K562 (cell line): ENCODE results near the gene PPP1CA. TPM values are rescaled to one million over a fixed set of nuclear protein-coding genes. Genes with fewer than 3 reads are reported as not detected.

Experiments
- ATAC-seq: fragments of 200-7000 bp; cut with Tn5 transposase; 3 replicates; pipeline ENCODE4 v1.9.1; 2020; ENCODE audit warnings: moderate library complexity
- BruUV-seq: library from RNA; stranded (reverse); fragments of 400-500 nt; replicated peaks from 2 replicates; lab custom pipeline; 2021; lab: Mats Ljungman, UMichigan
- CTCF ChIA-PET: fragments of 300-600 bp; formaldehyde crosslinking; extraction: SDS; loops from one replicate; lab custom pipeline; 2021; ENCODE audit warnings: low intra/inter-chr PET ratio; lab: Yijun Ruan, JAX
- POLR2A ChIA-PET: fragments of 300-600, 350-650 bp; sonication (Branson Sonifier 250); formaldehyde crosslinking; extraction: SDS; loops from one replicate; lab custom pipeline; 2021; ENCODE audit warnings: antibody characterized with exemption, inconsistent platforms; lab: Yijun Ruan, JAX
- DNase-seq, 4 experiments: peaks; one replicate each; pipeline versions ENCODE4 v3.0.0 to v3.0.0-alpha.2; 2011 to 2018; ENCODE audit warnings: low spot score in 3 of 4, mixed read lengths in 3 of 4; ENCODE audit errors: extremely low read depth in 1 of 4
- FAIRE-seq: peaks from 2 replicates; lab custom pipeline; 2011; peaks lifted over from hg19 to GRCh38; lab: Jason Lieb, UNC
- H2AFZ ChIP-seq: 2 replicates; pipeline ENCODE4 v1.6.0; 2011; ENCODE audit warnings: low read depth, low read length, control low read depth, inconsistent platforms
- H3K27ac ChIP-seq: fragments of 200-600 bp; 3 replicates; pipeline ENCODE4 v1.8.0; 2011; ENCODE audit warnings: low read depth, mild to moderate bottlenecking, control low read depth, inconsistent platforms, low read length, moderate library complexity, mixed read lengths; ENCODE audit errors: extremely low read depth
- H3K27me3 ChIP-seq, 2 experiments: fragments of 300-600 bp in 1 of 2; 2 replicates in 1 of 2; 3 replicates in 1 of 2; pipeline versions ENCODE4 v1.6.0 to v1.8.0; 2011; ENCODE audit warnings: inconsistent platforms in 2 of 2, low read length in 2 of 2, mild to moderate bottlenecking in 1 of 2, mixed read lengths in 1 of 2, moderate library complexity in 1 of 2; ENCODE audit not compliant: control insufficient read depth in 2 of 2, insufficient read depth in 2 of 2
- H3K36me3 ChIP-seq: fragments of 300-600 bp; 3 replicates; pipeline ENCODE4 v1.8.0; 2011; ENCODE audit warnings: mild to moderate bottlenecking, low read length, inconsistent platforms; ENCODE audit not compliant: control insufficient read depth, insufficient read depth
- H3K4me1 ChIP-seq, 2 experiments: fragments of 200-600 bp in 1 of 2; replicated peaks in 1 of 2; 2 replicates in 1 of 2; 3 replicates in 1 of 2; pipeline versions ENCODE4 v1.5.1 to v1.8.0; 2011; ENCODE audit warnings: inconsistent platforms in 2 of 2, low read length in 2 of 2, mild to moderate bottlenecking in 1 of 2, mixed read lengths in 1 of 2, moderate library complexity in 1 of 2; ENCODE audit not compliant: control insufficient read depth in 2 of 2, insufficient read depth in 2 of 2
- H3K4me2 ChIP-seq: 2 replicates; pipeline ENCODE4 v1.6.1; 2011; ENCODE audit warnings: low read length, control low read depth, inconsistent platforms, mixed read lengths; ENCODE audit not compliant: insufficient read depth
- H3K4me3 ChIP-seq: fragments of 200-600 bp; sonication (generic), shearing (Covaris generic); 2 replicates; pipeline ENCODE4 v1.5.1; 2016; ENCODE audit warnings: control low read depth, inconsistent platforms
- H3K79me2 ChIP-seq: fragments of 200-600 bp; 3 replicates; pipeline ENCODE4 v1.8.0; 2011; ENCODE audit warnings: low read length, inconsistent platforms; ENCODE audit not compliant: control insufficient read depth, insufficient read depth
- H3K9ac ChIP-seq, 2 experiments: 2 replicates each; pipeline versions ENCODE4 v1.6.0 to v1.6.1; 2011; ENCODE audit warnings: low read depth in 2 of 2, low read length in 2 of 2, control low read depth in 1 of 2, inconsistent platforms in 1 of 2, mild to moderate bottlenecking in 1 of 2, mixed read lengths in 1 of 2; ENCODE audit not compliant: insufficient read depth in 1 of 2
- H3K9me1 ChIP-seq: one replicate; pipeline ENCODE4 v1.6.0; 2011; ENCODE audit warnings: inconsistent platforms, mild to moderate bottlenecking, low read length, moderate library complexity; ENCODE audit not compliant: control insufficient read depth, insufficient read depth
- H3K9me3 ChIP-seq: replicated peaks from 2 replicates; pipeline ENCODE4 v1.5.1; 2011; ENCODE audit warnings: low read depth, low read length, inconsistent platforms; ENCODE audit not compliant: control insufficient read depth, insufficient read depth
- H4K20me1 ChIP-seq: replicated peaks from 2 replicates; pipeline ENCODE4 v1.6.1; 2011; ENCODE audit warnings: low read length, inconsistent platforms, mixed read lengths; ENCODE audit not compliant: control insufficient read depth, insufficient read depth
- ATF4 ChIP-seq: fragments of 450-650 bp; formaldehyde crosslinking; IDR thresholded peaks from 2 replicates; pipeline ENCODE4 v1.4.0; 2022; ENCODE audit warnings: mild to moderate bottlenecking, moderate library complexity
- DLX4 ChIP-seq: fragments of 250-450 bp; sonication (Bioruptor Pico); IDR thresholded peaks from 2 replicates; pipeline ENCODE4 v1.6.1; 2021; ENCODE audit warnings: mild to moderate bottlenecking
- EP400 ChIP-seq: fragments of 450-650 bp; IDR thresholded peaks from 2 replicates; pipeline ENCODE4 v1.6.1; 2017; ENCODE audit warnings: antibody characterized with exemption, mild to moderate bottlenecking, moderate library complexity
- IRF1 ChIP-seq: sonication (generic); formaldehyde crosslinking; IDR thresholded peaks from 2 replicates; pipeline ENCODE4 v1.8.0; 2022; ENCODE audit warnings: missing genetic modification reagents, mild to moderate bottlenecking, borderline replicate concordance
- NONO ChIP-seq, 2 experiments: fragments of 200-400 bp in 1 of 2; fragments of 450-650 bp in 1 of 2; formaldehyde crosslinking in 1 of 2; IDR thresholded peaks; 2 replicates each; pipeline ENCODE4 v1.6.1; 2017; ENCODE audit warnings: low read depth in 2 of 2, mild to moderate bottlenecking in 2 of 2, moderate library complexity in 2 of 2, low read length in 1 of 2
- PHF21A ChIP-seq: fragments of 450-650 bp; IDR thresholded peaks from 2 replicates; pipeline ENCODE4 v1.6.1; 2017; ENCODE audit warnings: low read depth, borderline replicate concordance
- PRMT5 ChIP-seq: sonication (generic); formaldehyde crosslinking; IDR thresholded peaks from 2 replicates; pipeline ENCODE4 v1.5.0; 2020; ENCODE audit warnings: missing genetic modification reagents
- TCF7L2 ChIP-seq: fragments of 150-350 bp; IDR thresholded peaks from 2 replicates; pipeline ENCODE4 v1.6.1; 2016; ENCODE audit warnings: low read depth, mild to moderate bottlenecking, low read length, moderate library complexity
- XRCC3 ChIP-seq: fragments of 450-650 bp; IDR thresholded peaks from 2 replicates; pipeline ENCODE4 v1.6.1; 2017; ENCODE audit warnings: mild to moderate bottlenecking, moderate library complexity
- ZNF224 ChIP-seq: sonication (generic); formaldehyde crosslinking; IDR thresholded peaks from 2 replicates; pipeline ENCODE4 v1.8.0; 2022; ENCODE audit warnings: mild to moderate bottlenecking, missing genetic modification reagents
- ZNF395 ChIP-seq: fragments of 200-800 bp; sonication (Bioruptor generic); IDR thresholded peaks from 2 replicates; pipeline ENCODE4 v1.6.1; 2017; ENCODE audit warnings: missing genetic modification characterization, missing compliant biosample characterization
- ZNF785 ChIP-seq: fragments of 250-450 bp; sonication (Bioruptor Pico); IDR thresholded peaks from 2 replicates; pipeline ENCODE4 v1.4.0; 2020; ENCODE audit warnings: mild to moderate bottlenecking
- WGBS: fragments of 100-300 bp; shearing (Covaris generic); methylation state at CpG from one replicate; pipeline ENCODE4 v1.1.6; 2016; ENCODE audit warnings: low coverage, mixed read lengths; ENCODE audit not compliant: insufficient coverage; ENCODE audit errors: missing lambda C conversion rate; 5-methylcytosine and 5-hydroxymethylcytosine counted together
- in situ Hi-C: fragments of 300-500 bp; cut with MboI; formaldehyde crosslinking; loops from 4 replicates; pipeline ENCODE4 v1.15.0; 2018; ENCODE audit warnings: inconsistent platforms, mixed read lengths
- intact Hi-C: fragments of 100-400 bp; cut with micrococcal nuclease; formaldehyde crosslinking; loops from 2 replicates; pipeline ENCODE4 v1.14.2; 2022
- polyA plus RNA-seq, 8 experiments: library from polyadenylated mRNA; depleted of rRNA in 4 of 8; stranded (reverse) in 5 of 8; unstranded in 3 of 8; fragments of >200 nt; fragmentation: Nextera tagmentation in 2 of 8; fragmentation: Illumina TruSeq in 1 of 8; extraction: Ambion mirVana in 2 of 8; extraction: Trizol in 1 of 8; gene quantifications; 2 replicates each; pipeline versions ENCODE4 v1.2.1 to v1.2.3, GENCODE V29; 2011 to 2014; ENCODE audit warnings: inconsistent platforms in 1 of 8, missing spikeins in 1 of 8
- total RNA-seq, 7 experiments: library from RNA; depleted of rRNA in 6 of 7; stranded (reverse); fragments of >200 nt in 6 of 7; fragmentation: Illumina TruSeq in 2 of 7; extraction: Trizol in 2 of 7; gene quantifications; 2 replicates each; pipeline versions ENCODE4 v1.2.1 to v1.2.3, GENCODE V29; 2011 to 2021; ENCODE audit warnings: low replicate concordance in 1 of 7
- TF ChIP-seq, protein P1 (sequence below), 2 experiments: fragments of 250-450 bp in 1 of 2; fragments of 450-650 bp in 1 of 2; sonication (Bioruptor Pico) in 1 of 2; IDR thresholded peaks; 2 replicates each; pipeline versions ENCODE4 v1.6.1 to v1.8.0; 2016 to 2021; ENCODE audit warnings: mild to moderate bottlenecking in 2 of 2, moderate library complexity in 2 of 2, missing compliant biosample characterization in 1 of 2, missing genetic modification characterization in 1 of 2
- TF ChIP-seq, protein P2 (sequence below): fragments of 450-650 bp; formaldehyde crosslinking; IDR thresholded peaks from 2 replicates; pipeline ENCODE4 v1.4.0; 2020; ENCODE audit warnings: mild to moderate bottlenecking
- TF ChIP-seq, protein P3 (sequence below): sonication (generic); formaldehyde crosslinking; IDR thresholded peaks from 2 replicates; pipeline ENCODE4 v1.5.0; 2020; ENCODE audit warnings: missing genetic modification reagents

PPP1CA gene
- total and polyA plus RNA-seq, 9 of the 15 experiments (the other 6 are each of a cell fraction or from before 2014, with no cell fraction given) = 18.2 to 242 (median 188) TPM

- H3K4me1 ChIP-seq = peaks cover 26 to 91% of the 10 kb centered on the region in 2 experiments
- H3K9me3 ChIP-seq = no peaks in the 10 kb centered on the region
- in situ Hi-C loops = no loop called here
- peak overlapping the region; percentile 95 for H3K27ac ChIP-seq
- POLR2A ChIA-PET = interaction anchor here (0.6 to 2.2 kb wide), 14 partner anchors 9 to 183 kb away, joined by 3 to 19 read pairs (median 6); partner anchors contain the start of genes CDK2AP2, GSTP1 and RAD9A
- CTCF ChIA-PET = interaction anchor here (0.9 to 1.2 kb wide), 2 partner anchors 28 to 105 kb away, joined by 3 to 4 read pairs; partner anchors contain the start of gene RPS6KB2
- H3K9ac ChIP-seq = peak overlapping the region; percentile 95 to 96
- intact Hi-C loops = loop anchor here (1.0 to 5.0 kb wide), 4 partner anchors 68 to 181 kb away; partner anchors contain the start of genes AIP, GSTP1 and TMEM134
- WGBS = 2% methylated on average over 19 of the region's 27 CpGs
- BruUV-seq = no TSS peak
- no peak for FAIRE-seq
- H2AFZ ChIP-seq = peak overlapping the region; percentile 79; the same call in 1 of the 2 replicates
- peak overlapping the region; percentile 84 for H3K4me2 ChIP-seq
- H3K36me3 ChIP-seq = peaks cover 46% of the 10 kb centered on the region
- H3K4me3 ChIP-seq = peak overlapping the region; percentile 91
- peak in 1 of 4 experiments; percentile 8 for DNase-seq
- no peaks in the 10 kb centered on the region for H3K9me1 ChIP-seq
- H4K20me1 ChIP-seq = 0 out of 2 replicates have a peak, but pooled peaks cover 4% of the 10 kb centered on the region
- H3K79me2 ChIP-seq = peaks cover 23% of the 10 kb centered on the region
- peak; percentile 9 for ATAC-seq
- H3K27me3 ChIP-seq = no peaks in the 10 kb centered on the region
- TF ChIP-seq ZNF224 (CRISPR knock-in tag) (no peak), ZNF785 (CRISPR knock-in tag) (no peak), IRF1 (CRISPR knock-in tag) (no peak), ZNF395 (CRISPR knock-in tag) (no peak), XRCC3 (no peak), NONO (IDR thresholded peaks at IDR 0.05; ENCODE audit: low read depth in 2 of 2, low read length in 1 of 2) (no peak), EP400 (no peak), ATF4 (no peak), PHF21A (no peak), TCF7L2 (no peak), DLX4 (CRISPR knock-in tag) (no peak), PRMT5 (CRISPR knock-in tag) (no peak)
- TF ChIP-seq, protein P1, sequence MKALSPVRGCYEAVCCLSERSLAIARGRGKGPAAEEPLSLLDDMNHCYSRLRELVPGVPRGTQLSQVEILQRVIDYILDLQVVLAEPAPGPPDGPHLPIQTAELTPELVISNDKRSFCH (CRISPR knock-in tag; IDR thresholded peaks at IDR 0.05) = no peak
- TF ChIP-seq, protein P1 (tag; IDR thresholded peaks at IDR 0.05) = no peak; the same call in 1 of the 2 replicates
- TF ChIP-seq, protein P2, sequence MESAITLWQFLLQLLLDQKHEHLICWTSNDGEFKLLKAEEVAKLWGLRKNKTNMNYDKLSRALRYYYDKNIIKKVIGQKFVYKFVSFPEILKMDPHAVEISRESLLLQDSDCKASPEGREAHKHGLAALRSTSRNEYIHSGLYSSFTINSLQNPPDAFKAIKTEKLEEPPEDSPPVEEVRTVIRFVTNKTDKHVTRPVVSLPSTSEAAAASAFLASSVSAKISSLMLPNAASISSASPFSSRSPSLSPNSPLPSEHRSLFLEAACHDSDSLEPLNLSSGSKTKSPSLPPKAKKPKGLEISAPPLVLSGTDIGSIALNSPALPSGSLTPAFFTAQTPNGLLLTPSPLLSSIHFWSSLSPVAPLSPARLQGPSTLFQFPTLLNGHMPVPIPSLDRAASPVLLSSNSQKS = no peak
- TF ChIP-seq, protein P3, sequence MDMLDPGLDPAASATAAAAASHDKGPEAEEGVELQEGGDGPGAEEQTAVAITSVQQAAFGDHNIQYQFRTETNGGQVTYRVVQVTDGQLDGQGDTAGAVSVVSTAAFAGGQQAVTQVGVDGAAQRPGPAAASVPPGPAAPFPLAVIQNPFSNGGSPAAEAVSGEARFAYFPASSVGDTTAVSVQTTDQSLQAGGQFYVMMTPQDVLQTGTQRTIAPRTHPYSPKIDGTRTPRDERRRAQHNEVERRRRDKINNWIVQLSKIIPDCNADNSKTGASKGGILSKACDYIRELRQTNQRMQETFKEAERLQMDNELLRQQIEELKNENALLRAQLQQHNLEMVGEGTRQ (CRISPR knock-in tag) = no peak
These were observed 640 bp downstream of the PPP1CA start for GRCh38 chr11:67400942-67401494.
